ENCODE measurements around the gene SBDS.

GRCh38 chr7:66974986-66975590 lies 20.3 kb downstream of the SBDS start:
- no peak for TF ChIP-seq ATF1 (CRISPR knock-in tag; IDR thresholded peaks at IDR 0.05)
- TF ChIP-seq CREB1 (CRISPR knock-in tag; IDR thresholded peaks at IDR 0.05): no peak
- no peak for TF ChIP-seq IRF1 (CRISPR knock-in tag; IDR thresholded peaks at IDR 0.05)
- no peak for TF ChIP-seq SMAD3 (CRISPR knock-in tag; IDR thresholded peaks at IDR 0.05; ENCODE audit: borderline replicate concordance)
- TF ChIP-seq EMX1 (CRISPR knock-in tag; IDR thresholded peaks at IDR 0.05): no peak
- TF ChIP-seq ZNF512 (CRISPR knock-in tag; IDR thresholded peaks at IDR 0.05; ENCODE audit: borderline replicate concordance): no peak
- TF ChIP-seq MAX (CRISPR knock-in tag; IDR thresholded peaks at IDR 0.05): no peak

All from WTC11 (cell line).